Stimulated activated memory B cell treated with anti-CD40 and anti-IgM and Interleukin-4, amounts not matched to agents 10 μg/mL and 1 μg/mL and 100 μg/mL, for 72 hours (primary cell): Measurements from ENCODE around the gene SCGB1C2.

Source experiments
- ATAC-seq: fragments of 150-1000 bp; cut with Tn5 transposase; 2 replicates; pipeline ENCODE4 v1.10.0; 2021
- H3K27ac Mint-ChIP-seq: one replicate; pipeline ENCODE4 v1.8.0; 2022; ENCODE audit warnings: mild to moderate bottlenecking, mixed read lengths
- H3K27me3 Mint-ChIP-seq: one replicate; pipeline ENCODE4 v1.8.0; 2022; ENCODE audit warnings: mixed read lengths
- H3K36me3 Mint-ChIP-seq: one replicate; pipeline ENCODE4 v1.8.0; 2022; ENCODE audit warnings: mixed read lengths
- H3K4me1 Mint-ChIP-seq: one replicate; pipeline ENCODE4 v1.8.0; 2022; ENCODE audit warnings: mixed read lengths
- H3K4me3 Mint-ChIP-seq: one replicate; pipeline ENCODE4 v1.8.0; 2022; ENCODE audit warnings: mild to moderate bottlenecking, moderate library complexity, mixed read lengths
- H3K9me3 Mint-ChIP-seq: one replicate; pipeline ENCODE4 v1.8.0; 2022; ENCODE audit warnings: mixed read lengths

The SCGB1C2 gene

DNA sequence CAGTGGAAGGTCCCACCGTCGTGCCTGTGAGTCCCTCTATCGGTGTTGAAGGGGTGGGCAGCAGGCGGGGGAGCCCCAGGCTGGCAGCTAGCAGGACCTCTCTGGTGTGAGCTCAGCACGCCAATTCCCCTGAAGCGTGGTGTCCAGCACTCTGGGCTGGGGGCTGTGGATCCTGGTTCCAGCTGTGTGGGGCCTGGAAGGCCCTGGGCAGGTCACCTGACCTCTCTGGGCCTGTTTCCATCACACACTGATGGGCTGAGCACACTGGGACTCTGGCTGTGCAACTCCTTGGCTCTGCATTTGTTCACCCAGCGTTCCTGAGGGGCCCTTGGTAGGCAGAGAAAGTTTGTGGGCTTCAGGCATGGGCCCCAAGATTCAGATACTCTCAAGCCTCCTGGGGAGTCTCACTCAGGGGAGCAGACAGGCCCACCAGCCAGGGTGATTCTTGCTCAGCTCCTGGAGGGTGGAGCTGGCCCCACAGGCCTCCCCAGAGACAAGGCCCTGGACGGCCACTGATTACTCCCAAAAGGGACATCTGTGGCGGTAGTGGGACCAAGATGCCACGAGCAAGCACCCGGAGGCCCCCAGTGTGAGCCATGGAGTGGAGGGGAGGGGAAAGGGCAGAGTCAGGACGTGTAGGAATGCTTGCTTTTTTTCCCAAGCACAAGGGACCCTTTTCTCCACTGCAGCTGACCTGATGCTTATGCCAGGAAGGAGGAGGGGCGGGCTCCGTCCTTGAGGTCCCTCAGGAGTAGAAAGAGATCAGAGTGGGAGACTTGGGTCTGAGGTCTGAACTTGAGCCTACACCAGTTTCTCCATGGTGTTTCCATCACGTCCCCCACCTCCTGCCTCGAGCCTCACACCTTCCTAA lies 8.5 kb downstream of the SCGB1C2 start:
- Mint-ChIP-seq H3K9me3 (no peaks in the 10 kb centered on the region), H3K4me1 (no peaks in the 10 kb centered on the region), H3K4me3 (no peak overlapping the region), H3K27ac (no peak overlapping the region), H3K27me3 (no peaks in the 10 kb centered on the region), H3K36me3 (no peaks in the 10 kb centered on the region)
- no peak for ATAC-seq

DNA sequence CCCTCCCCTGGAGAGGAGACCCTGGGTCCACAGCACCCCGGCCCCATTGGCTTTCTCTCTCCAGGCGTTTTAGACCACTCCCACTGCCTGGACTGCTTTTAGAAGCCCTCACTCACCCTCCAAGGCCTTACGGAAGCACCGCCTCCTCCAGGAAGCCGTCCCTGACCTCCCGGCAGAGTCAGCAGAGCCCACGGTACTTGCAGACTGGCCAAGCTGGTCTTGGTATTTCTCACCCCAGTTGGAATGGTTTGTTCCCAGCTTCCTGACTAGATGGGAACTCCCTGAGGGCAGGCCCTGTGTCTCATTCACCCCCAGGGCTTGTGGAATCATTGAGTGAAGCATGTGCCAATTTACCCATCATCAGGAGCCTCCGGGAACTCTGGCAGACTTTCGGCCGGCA lies 9.2 kb downstream of the SCGB1C2 start:
- H3K36me3 Mint-ChIP-seq: no peaks in the 10 kb centered on the region
- H3K27ac Mint-ChIP-seq: no peak overlapping the region
- H3K4me1 Mint-ChIP-seq: no peaks in the 10 kb centered on the region
- H3K4me3 Mint-ChIP-seq: no peak overlapping the region
- ATAC-seq: no peak
- peaks cover 2% of the 10 kb centered on the region for H3K27me3 Mint-ChIP-seq
- no peaks in the 10 kb centered on the region for H3K9me3 Mint-ChIP-seq

DNA sequence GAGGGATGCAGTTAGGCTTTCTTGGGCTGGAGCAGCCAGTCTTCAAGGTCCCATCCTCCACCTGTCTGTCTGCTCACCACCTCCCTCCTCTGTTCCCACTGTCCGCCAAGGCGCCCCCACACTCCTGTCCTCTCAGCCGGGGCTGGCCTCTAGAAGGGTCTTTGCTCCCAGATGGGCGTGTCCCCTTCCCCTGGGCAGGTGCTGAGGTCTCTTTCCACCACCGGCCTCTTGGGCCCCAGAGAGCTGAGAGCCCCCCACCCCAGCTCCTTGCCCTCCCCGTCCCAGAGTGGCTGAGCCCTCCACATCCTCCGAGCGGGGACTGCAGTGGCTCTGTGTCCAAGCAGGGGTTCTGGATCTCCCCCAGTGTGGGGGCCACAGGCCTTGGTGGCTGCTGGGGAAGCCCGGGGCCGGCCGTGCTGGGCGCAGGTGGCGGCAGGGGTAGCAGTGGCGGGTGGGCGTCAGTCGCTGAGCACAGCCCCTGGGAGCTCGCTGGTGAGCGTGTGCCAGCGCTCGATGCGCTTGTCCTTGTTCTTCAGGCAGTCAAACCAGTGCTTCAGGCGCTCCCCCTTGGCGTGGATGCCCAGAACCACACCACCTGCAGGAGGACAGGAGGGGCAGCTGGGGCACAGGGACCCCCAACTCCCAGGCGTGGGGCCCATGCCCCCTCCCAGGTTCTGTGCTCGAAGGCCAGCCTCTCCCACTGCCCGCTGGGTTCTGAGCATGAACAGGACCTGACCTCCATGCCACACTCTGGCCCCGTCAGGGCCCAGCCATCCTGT lies 9.8 kb downstream of the SCGB1C2 start:
- Mint-ChIP-seq H3K9me3 (no peaks in the 10 kb centered on the region), H3K27ac (no peak overlapping the region), H3K36me3 (no peaks in the 10 kb centered on the region), H3K4me3 (no peak overlapping the region), H3K27me3 (peaks cover 9% of the 10 kb centered on the region), H3K4me1 (no peaks in the 10 kb centered on the region)
- ATAC-seq: no peak

DNA sequence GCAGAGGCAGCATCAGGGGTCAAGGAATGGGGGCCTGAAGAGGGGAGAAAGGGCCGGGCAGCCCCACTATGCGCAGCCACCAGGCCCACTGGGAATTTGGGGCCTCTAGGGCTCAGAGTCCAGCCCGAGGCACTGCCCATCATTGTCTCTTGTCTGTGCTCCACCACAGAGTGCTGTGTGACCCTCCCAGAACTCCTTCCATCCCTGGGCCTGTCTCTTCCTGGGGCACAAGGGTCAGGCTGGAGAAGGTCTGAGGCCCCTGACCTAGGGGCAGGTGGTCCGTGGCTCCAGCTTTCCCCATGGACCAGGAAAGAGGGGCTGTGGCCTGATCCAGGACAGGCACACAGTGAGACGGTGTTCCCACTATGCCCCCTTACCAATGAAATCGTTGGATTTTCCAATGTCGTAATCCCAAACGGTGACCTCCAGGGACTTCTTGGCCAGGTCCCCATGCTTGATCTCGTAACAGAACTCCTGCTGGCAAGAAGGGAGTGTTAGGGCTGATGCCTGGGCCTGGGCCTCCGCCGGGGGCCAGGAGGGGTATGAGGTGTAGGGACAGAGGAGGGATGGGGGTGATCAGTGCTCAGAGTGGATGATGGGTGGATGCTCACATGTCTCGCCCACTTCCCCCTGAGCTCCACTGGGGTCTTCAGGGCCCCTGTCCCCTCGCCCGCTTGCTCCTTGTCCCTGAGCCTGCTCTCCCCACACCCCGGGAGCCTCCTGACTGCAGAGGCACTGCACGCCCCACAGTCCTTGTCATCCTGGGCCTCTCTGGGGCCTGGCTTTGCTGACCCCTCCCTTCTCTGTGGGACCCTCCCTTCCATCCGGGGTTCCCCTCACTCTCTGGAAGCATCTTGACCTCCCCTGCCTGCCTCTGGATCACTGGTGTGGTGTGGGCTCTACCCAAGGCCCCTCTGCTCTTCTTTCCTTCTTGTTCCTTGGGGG lies 10.7 kb downstream of the SCGB1C2 start:
- peak; percentile 2 for ATAC-seq
- Mint-ChIP-seq H3K4me3 (no peak overlapping the region), H3K27ac (no peak overlapping the region), H3K27me3 (peaks cover 9% of the 10 kb centered on the region), H3K36me3 (no peaks in the 10 kb centered on the region), H3K4me1 (no peaks in the 10 kb centered on the region), H3K9me3 (no peaks in the 10 kb centered on the region)

DNA sequence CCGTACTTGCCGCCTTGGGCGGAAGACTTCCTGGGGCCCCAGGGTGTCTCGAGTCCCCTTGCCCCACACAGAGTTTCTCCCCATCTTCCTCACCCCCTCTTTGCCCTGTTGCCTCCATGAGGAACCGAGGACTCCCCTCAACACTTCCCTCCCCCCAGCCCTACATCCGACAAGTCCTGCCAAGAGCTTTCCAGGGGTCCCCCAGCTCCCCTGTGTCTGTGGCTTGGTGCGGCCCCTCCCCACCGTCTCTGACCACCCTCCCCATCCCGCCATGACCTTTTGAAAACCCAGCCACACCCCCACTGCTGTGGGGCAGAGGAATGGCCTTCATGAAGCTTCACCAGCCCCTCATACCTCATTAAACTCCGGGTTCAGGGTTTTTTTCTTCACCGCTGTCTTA lies 11.4 kb downstream of the SCGB1C2 start:
- no peak overlapping the region for H3K4me3 Mint-ChIP-seq
- no peaks in the 10 kb centered on the region for H3K4me1 Mint-ChIP-seq
- no peak overlapping the region for H3K27ac Mint-ChIP-seq
- no peaks in the 10 kb centered on the region for H3K9me3 Mint-ChIP-seq
- H3K36me3 Mint-ChIP-seq: no peaks in the 10 kb centered on the region
- H3K27me3 Mint-ChIP-seq: peaks cover 9% of the 10 kb centered on the region
- ATAC-seq: no peak

DNA sequence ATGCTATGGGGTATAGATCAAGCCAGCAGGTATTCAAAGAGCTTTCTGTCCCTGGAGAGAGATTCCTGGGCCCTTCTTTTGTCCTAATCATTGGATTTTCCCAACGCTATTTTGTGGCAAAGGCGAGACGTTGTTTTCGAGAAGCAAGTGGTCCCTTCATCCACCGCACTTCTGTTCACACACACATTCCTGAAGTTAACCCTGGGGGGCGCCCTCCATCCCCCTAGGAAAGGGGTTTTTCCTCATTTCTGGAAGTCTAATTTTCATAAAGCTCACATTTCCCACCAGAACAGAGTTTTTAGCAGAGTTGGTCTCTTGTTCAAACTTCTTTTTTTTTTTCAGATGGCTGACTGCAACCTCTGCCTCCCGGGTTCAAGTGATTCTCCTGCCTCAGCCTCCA lies 11.9 kb downstream of the SCGB1C2 start:
- H3K27ac Mint-ChIP-seq: no peak overlapping the region
- peaks cover 9% of the 10 kb centered on the region for H3K27me3 Mint-ChIP-seq

DNA sequence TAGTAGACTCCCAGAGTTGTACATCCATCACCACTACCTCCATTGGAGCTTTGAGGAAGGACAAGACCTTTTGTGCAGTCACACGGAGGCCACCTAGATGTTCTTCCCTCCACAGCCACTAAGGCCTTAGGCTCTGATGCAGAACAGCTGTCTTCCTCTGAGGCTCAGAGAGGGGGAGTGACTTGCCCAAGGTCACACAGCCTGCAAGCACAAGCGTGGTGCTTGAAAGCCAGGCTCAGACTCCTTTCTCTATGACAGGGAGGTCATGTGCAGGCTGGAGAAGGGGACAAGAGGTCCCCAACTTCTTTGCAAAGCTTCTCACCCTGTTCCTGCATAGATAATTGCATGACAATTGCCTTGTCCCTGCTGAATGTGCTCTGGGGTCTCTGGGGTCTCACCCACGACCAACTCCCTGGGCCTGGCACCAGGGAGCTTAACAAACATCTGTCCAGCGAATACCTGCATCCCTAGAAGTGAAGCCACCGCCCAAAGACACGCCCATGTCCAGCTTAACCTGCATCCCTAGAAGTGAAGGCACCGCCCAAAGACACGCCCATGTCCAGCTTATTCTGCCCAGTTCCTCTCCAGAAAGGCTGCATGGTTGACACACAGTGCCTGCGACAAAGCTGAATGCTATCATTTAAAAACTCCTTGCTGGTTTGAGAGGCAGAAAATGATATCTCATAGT lies 12.7 kb downstream of the SCGB1C2 start:
- Mint-ChIP-seq H3K27me3 (peaks cover 11% of the 10 kb centered on the region), H3K4me3 (no peak overlapping the region)

More for the DNA sequence above, 11.9 kb downstream of the SCGB1C2 start:
- no peak for ATAC-seq
- no peaks in the 10 kb centered on the region for H3K36me3 Mint-ChIP-seq
- no peaks in the 10 kb centered on the region for H3K4me1 Mint-ChIP-seq
- H3K9me3 Mint-ChIP-seq: no peaks in the 10 kb centered on the region
- no peak overlapping the region for H3K4me3 Mint-ChIP-seq

DNA sequence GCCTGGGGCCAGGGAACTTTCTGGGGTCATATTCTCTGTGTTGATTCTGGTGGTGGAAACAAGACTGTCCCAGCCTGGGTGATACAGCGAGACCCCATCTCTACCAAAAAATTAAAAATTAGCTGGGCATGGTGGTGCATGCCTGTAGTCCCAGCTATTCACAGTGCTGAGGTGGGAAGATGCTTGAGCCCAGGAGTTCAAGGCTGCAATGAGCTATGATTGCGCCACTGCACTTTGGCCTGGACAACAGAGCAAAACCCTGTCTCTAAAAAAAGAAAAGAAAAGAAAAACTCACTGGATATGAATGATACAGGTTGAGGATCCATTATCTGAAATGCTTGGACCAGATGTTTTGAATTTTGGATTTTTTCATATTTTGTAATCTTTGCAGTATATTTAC lies 13.6 kb downstream of the SCGB1C2 start:
- no peaks in the 10 kb centered on the region for H3K9me3 Mint-ChIP-seq
- H3K4me3 Mint-ChIP-seq: no peak overlapping the region
- no peak for ATAC-seq
- no peaks in the 10 kb centered on the region for H3K4me1 Mint-ChIP-seq
- no peaks in the 10 kb centered on the region for H3K36me3 Mint-ChIP-seq
- peaks cover 19% of the 10 kb centered on the region for H3K27me3 Mint-ChIP-seq
- no peak overlapping the region for H3K27ac Mint-ChIP-seq

More for the DNA sequence above, 12.7 kb downstream of the SCGB1C2 start:
- Mint-ChIP-seq H3K9me3 (no peaks in the 10 kb centered on the region), H3K27ac (no peak overlapping the region), H3K4me1 (no peaks in the 10 kb centered on the region), H3K36me3 (no peaks in the 10 kb centered on the region)
- no peak for ATAC-seq

DNA sequence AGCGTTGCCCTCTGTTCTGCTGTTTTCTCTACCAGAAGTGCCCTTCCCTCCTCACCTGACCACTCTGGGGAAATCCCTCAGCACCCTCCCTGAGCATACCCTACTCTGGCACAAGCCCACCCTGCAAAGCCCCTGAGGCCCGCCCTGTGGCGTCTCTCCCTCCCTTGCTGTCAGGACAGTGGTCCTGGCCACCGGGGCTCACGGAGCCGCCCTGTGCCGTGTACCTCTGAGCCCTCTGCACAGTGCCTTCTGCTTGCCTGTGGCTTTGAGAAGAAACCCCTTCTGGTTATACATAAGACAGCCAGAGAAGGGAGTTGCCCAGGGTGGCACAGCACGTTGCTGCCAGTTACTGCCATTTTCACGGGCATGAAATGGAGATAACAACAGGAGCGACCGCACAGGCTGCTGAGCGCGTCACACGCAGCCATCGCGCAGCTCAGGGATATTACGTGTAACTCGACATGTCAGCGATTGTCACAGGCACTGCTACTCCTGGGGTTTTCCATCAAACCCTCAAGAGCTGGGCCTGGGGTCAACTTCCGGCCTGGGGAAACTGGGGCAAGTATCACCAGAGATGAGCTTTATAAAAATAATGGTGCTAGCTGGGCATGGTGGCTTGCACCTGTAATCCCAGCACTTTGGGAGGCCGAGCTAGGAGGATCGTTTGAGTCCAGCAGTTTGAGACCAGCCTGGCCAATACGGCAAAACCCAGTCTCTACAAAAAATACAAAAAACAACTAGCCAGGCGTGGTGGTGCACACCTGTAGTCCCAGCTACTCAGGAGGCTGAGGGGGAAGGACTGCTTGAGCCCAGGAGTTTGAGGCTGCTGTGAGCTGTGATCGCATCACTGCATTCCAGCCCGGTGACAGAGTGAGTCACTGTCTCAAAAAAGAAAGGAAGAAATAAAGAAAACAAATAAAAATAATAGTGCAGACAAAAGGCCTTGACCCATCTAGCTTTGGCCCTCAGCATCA lies 14.8 kb downstream of the SCGB1C2 start:
- no peaks in the 10 kb centered on the region for H3K9me3 Mint-ChIP-seq
- ATAC-seq: peak; percentile 4
- H3K36me3 Mint-ChIP-seq: no peaks in the 10 kb centered on the region
- peaks cover 31% of the 10 kb centered on the region for H3K27me3 Mint-ChIP-seq
- H3K4me1 Mint-ChIP-seq: no peaks in the 10 kb centered on the region
- H3K27ac Mint-ChIP-seq: no peak overlapping the region
- H3K4me3 Mint-ChIP-seq: no peak overlapping the region

DNA sequence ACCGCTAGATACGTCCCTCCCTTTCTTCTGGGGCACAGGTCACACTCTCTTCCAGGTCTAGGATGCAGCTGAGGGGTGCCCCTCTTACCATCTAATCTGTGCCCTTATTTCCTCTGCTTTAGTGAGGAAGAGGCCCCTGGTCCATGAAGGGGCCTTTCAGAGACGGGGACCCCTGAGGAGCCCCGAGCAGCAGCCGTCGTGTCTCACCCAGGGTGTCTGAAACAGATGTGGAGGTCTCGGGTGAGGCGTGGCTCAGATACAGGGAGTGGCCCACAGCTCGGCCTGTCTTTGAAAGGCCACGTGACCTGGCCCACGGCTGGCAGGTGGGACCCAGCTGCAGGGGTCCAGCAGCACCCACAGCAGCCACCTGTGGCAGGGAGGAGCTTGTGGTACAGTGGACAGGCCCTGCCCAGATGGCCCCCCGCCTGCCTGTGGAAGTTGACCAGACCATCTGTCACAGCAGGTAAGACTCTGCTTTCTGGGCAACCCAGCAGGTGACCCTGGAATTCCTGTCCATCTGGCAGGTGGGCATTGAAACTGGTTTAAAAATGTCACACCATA lies 15.6 kb downstream of the SCGB1C2 start:
- Mint-ChIP-seq H3K4me3 (no peak overlapping the region), H3K4me1 (no peaks in the 10 kb centered on the region), H3K27ac (no peak overlapping the region), H3K9me3 (no peaks in the 10 kb centered on the region), H3K27me3 (peaks cover 36% of the 10 kb centered on the region), H3K36me3 (no peaks in the 10 kb centered on the region)
- no peak for ATAC-seq

DNA sequence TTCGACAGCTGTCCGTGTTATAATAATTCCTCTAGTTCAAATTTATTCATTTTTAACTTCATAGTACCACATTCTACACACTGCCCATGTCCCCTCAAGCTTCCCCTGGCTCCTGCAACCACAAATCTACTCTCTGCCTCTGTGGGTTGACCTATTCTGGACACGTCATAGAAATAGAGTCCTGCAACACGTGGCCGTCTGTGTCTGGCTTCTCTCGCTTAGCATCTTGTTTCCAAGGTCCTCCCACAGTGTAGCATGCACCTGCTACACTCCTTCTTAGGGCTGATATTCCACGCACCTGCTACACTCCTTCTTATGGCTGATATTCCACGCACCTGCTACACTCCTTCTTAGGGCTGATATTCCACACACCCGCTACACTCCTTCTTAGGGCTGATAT lies 16.5 kb downstream of the SCGB1C2 start:
- Mint-ChIP-seq H3K9me3 (no peaks in the 10 kb centered on the region), H3K27ac (no peak overlapping the region), H3K4me3 (no peak overlapping the region), H3K36me3 (no peaks in the 10 kb centered on the region), H3K4me1 (no peaks in the 10 kb centered on the region), H3K27me3 (peaks cover 43% of the 10 kb centered on the region)
- no peak for ATAC-seq

DNA sequence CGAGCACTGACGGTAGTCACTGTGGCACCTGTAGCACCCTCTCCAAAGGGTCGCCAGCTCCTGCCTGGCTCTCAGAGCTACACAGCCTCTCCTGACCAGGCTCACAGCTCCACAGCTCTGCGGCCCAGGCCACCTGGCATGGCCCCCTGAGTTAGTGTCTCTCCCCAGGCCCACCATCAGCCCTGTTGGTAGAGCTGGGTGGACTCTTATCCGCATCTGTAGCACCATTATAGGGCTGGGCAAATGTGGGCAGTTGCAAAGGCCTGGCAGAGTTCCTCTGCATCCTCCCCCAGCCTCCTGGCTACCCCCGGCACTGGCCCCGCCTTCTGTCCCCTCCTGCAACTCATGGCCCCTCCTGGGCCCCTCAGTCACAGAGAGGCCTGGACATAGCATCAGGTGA lies 18.2 kb downstream of the SCGB1C2 start:
- no peaks in the 10 kb centered on the region for H3K36me3 Mint-ChIP-seq
- ATAC-seq: no peak
- no peaks in the 10 kb centered on the region for H3K4me1 Mint-ChIP-seq
- no peak overlapping the region for H3K27ac Mint-ChIP-seq
- no peak overlapping the region for H3K4me3 Mint-ChIP-seq
- H3K27me3 Mint-ChIP-seq: peaks cover 45% of the 10 kb centered on the region
- no peaks in the 10 kb centered on the region for H3K9me3 Mint-ChIP-seq

DNA sequence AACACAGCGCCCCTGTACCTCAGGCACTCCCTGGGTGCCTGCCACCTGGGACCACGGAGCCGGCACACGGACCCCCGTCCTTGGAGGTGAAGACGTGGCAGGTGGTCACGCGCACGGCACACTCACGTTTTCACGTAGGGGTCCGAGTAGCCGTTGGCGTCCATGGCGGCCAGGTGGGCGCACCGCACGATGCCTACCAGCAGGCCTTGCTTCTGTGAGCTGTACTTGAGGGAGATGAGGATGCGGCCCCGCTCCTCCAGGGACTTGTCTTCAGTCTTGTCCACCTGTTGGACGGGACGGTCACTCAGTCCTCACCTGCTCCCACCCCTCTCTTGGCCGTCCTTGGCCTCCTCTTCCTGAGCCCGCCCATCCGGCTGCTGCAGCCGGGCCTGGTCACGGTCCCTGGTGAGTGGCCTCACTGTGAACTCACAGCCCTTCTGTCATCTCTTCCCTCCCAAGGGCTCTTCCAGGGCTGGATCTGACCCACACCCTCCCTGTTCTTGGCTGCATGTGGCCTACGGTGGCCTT lies 18.8 kb downstream of the SCGB1C2 start:
- Mint-ChIP-seq H3K27ac (no peak overlapping the region), H3K36me3 (no peaks in the 10 kb centered on the region), H3K4me1 (no peaks in the 10 kb centered on the region), H3K9me3 (no peaks in the 10 kb centered on the region), H3K27me3 (peaks cover 51% of the 10 kb centered on the region), H3K4me3 (no peak overlapping the region)
- ATAC-seq: no peak
